HG02938 (cell line): Measurements from ENCODE around the gene THOC6.

Experiments
- ATAC-seq: cut with Tn5 transposase; IDR thresholded peaks from one replicate; pipeline ENCODE4 v1.9.1; 2021; ENCODE audit warnings: mild to moderate bottlenecking, moderate library complexity; ENCODE audit not compliant: unreplicated experiment

THOC6 gene

GRCh38 chr16:3023669-3024478 lies at the start of gene THOC6, which contains the start of gene HCFC1R1:
THOC6 (plus strand) TSS chr16:3024035; CDS start chr16:3024327, 292 bp downstream.
HCFC1R1 (minus strand) TSS chr16:3023942; CDS start chr16:3023941, 1 bp downstream.
- ATAC-seq, result peak; percentile 56

DNA sequence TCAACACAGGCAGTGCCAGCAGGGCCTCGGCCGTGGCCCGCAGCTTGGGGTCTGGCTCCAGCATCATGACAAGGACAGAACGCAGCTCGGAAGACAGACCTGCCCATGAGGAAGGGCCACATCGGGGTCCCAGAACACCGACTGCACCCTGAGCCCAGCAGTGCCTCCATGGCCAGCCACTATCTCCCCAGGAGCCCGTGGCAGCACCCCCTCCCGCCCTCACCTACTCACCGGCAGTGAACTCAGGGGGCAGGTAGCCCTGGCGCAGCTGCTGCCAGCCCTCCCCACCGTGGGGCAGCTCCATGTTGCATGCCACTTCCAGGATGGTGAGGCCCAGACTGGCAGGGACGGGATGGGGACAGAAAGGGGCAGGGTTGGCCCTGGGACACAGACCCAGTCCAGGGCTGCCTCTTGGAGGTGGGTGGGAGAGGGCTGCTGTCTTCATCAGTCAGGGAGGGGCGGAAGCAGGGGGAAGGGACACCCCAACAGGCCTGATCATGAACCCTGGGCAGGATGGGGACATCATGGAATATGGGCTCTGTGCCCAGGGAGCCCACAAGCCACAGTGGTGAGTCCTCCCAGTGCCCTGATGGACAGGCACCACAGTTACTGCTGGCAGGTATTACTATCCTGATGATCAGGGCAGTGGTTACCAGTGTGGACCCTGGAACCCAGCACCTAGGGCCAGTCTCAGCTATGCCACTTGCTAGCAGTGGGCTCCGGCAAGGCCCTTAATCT lies 49.3 kb upstream of the THOC6 start:
- no peak for ATAC-seq

DNA sequence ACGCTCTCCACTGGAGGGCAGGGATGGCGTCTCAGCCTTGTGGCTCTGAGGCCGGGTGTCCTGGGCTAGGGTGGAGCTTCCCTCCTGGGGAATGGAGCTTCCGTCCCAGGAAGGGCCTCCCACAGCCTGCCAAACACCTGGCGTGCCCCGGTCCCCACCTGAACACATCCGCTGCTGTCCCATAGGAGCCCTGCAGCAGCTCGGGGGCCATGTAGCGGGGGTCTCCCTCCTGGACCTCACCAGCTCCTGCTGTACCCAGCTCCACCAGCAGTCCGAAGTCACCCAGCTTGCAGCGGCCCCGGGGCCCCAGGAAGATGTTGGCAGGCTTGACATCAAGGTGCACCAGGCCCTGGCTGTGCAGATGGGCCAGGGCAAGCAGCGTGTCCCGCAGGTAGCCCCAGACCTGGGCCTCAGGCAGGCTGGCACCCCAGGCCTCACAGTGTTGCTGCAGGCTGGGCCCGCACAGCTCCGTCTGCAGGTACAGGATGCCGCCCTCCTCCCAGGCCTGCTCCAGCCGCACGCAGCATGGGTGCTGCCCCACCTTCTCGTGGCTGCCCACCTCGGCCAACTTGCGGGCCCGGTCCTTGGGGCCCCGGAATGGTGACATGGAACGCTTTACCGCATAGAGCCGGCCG lies 48.6 kb upstream of the THOC6 start:
- ATAC-seq, result no peak

GRCh38 chr16:2976201-2976600 lies 47.6 kb upstream of the THOC6 start:
- no peak for ATAC-seq

DNA sequence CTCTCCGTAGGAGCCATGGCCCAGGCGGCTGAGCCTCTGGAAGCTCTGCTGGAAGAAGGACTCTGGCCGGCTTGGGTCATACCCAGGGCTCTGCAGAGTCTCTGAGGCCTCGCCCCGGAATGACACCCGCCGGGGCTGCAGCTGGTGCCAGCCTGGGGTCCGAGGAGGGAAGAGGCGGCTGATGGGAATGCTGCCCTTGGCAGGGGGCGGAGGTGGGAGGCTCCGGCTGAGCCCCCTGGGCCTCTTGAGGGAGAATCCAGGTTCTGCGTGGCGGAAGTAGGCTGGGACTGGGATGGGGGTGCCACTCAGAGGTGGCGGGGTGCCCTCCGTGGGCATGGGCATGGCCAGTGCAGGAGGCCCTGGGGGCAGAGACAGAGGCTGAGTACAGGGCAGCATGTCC lies 47.2 kb upstream of the THOC6 start:
- no peak for ATAC-seq

DNA sequence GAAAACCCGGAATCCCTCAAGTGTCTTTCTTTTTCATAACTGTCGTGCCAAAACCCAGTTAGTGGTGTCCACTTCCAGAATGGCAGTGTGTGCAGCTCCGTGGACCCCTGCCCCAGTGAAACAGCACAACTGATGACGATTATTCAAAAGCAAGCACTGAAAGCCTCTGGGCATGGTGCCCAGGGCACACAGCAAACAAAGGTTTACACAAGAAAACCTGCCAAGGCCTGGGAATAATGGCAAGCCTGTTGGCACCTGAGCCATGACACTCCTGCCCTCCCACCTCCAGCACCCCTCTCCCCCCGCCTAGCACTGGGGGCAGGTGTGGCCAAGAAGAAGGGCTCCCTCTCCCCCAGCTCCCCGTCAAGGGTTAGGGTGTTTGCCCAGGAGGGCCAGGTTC lies 46.4 kb upstream of the THOC6 start:
- ATAC-seq, result no peak

DNA sequence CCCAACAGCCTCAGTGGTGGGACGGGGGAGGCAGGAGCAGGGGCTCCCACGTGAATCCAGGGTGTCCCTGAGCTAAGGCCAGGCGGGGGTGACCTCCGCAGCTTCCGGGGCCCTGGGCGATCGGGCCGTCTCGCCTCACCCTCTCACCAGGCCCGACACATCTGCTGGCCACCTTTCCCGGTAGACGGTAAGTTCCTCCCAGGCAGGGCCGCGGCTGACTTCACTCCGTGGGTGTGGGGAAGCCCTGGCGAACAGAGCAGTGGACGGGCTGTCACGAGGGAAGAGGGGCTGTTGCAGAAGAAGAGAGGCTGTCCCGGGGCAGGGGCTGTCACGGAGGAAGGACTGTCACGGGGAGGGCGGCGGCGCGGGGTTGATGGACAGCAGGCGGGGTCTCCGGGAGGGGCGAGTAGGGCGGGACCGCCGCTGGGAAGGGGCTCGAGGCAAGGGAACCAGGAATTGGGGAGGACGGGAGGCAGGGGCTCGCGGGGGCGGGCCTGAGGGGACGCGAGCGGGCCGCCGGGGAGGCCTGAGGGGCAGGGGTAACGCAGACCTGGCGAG lies 44.1 kb upstream of the THOC6 start:
- peak; percentile 12 for ATAC-seq

- ATAC-seq, result peak; percentile 55
These were observed 43.3 kb upstream of the THOC6 start, which contains the start of gene PKMYT1 for GRCh38 chr16:2980227-2981176. PKMYT1 (minus strand) TSS chr16:2980446; CDS start chr16:2979657, 789 bp downstream.

GRCh38 chr16:2981177-2981898 lies 42.5 kb upstream of the THOC6 start:
- no peak for ATAC-seq

DNA sequence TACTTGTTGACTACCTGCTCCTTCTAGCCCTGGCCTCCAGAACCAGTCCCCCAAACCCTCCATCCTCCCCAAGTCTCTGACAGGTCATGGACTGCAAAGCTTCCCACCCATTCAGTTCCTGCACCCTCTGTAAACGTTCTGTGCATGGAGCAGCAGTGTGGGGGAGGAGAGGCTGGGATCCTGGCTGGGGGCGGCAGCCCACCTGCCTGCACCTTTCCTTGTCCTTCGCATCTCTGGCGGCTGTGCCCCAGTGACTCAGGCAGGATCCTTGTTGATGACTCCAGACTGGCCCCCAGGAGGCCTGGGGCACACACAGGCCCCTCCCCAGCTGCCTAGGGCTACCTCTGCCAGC lies 42.0 kb upstream of the THOC6 start:
- no peak for ATAC-seq

- ATAC-seq, result no peak
These were observed 41.4 kb upstream of the THOC6 start for GRCh38 chr16:2982402-2982801.

GRCh38 chr16:2983706-2984136 lies 40.1 kb upstream of the THOC6 start:
- no peak for ATAC-seq

DNA sequence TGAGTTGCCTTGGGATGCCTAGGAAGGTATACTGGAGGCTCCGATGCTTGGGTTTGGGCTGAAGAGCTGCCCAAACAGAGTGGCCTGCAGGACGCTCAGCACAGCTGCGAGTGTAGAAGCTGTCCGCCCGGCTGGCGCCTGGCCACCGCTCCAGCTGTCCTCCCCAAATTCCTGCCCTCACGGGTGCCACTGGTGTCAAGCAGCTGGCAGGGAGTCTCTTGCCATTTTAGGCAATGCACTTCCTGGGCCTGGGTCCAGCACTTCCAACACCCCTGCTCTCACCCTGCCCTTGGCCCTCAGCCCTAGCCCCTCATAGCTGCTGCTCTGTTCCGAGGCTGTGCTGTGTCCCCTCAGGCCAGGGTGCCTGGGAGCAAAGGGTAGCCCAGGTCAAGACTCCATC lies 38.4 kb upstream of the THOC6 start:
- no peak for ATAC-seq

DNA sequence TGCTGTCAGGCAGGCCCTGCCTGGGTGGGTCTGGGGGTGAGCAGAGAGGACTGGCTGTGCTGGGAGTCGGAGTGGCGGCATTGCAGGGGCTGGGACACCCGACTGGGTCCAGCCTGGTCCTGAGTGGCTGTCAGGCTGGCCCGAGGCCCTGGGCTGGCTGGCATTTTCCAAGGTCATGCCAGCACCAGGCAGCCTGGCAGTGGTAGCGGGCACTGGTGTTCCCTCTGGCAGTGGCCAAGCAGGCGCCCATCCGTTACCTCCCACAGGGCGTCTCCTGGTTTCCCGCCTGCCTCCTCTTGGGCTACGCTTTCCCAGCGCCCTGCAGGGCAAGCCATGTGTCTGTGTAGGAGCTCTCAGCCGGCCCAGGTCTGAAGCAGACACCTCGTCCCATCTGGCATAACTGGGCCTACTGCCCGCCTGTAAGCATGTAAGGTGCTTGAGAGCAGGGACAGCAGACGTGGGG lies 37.9 kb upstream of the THOC6 start:
- ATAC-seq, result no peak

- ATAC-seq, result no peak
These were observed 37.1 kb upstream of the THOC6 start for GRCh38 chr16:2986623-2987188.

DNA sequence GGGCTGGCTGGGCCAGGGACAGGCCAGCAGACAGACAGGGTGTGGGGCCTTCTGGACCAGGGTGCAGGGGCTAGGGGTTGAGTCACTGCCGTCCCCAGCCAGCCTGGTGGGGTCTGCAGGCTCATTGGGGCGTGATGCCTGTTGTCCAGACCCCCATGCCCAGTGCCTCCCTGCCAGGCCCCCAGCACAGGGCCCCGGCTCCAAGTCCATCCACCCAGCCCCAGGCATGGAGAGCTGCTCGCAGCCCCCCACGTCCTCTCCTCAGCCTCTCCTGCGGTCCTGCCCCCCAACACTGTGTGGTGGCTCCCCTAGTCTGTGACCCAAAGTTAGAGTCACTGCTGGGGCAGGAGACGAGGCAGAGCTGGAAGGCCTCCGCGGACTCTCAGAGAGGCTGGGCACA lies 36.5 kb upstream of the THOC6 start:
- ATAC-seq, result no peak

GRCh38 chr16:2987833-2988232 lies 36.0 kb upstream of the THOC6 start:
- ATAC-seq, result no peak

DNA sequence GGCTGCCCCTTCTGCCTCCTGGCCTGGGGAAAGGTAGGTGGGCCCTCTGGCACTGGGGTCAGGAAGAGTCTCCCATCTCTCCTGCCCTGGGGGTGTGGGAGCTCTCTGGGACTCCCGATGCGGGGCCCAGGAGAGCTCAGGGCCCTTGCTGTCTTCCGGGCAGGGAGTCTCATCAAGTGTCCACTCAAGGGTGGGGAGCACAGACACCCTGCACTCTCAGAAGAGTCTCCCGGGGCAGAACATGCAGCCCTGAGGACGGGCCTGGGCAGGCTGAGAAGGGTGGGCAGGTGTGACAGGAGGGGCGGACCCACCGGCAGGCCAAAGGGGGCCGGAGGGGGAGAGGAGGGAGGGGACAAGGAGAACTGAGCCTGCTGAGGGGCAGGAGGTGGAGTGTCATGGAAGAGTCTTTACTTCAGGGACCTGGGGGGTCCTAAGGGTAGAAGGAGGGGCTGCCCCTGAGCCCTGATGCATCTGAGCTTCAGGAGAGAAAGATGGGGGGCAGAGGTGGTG lies 35.2 kb upstream of the THOC6 start:
- no peak for ATAC-seq

DNA sequence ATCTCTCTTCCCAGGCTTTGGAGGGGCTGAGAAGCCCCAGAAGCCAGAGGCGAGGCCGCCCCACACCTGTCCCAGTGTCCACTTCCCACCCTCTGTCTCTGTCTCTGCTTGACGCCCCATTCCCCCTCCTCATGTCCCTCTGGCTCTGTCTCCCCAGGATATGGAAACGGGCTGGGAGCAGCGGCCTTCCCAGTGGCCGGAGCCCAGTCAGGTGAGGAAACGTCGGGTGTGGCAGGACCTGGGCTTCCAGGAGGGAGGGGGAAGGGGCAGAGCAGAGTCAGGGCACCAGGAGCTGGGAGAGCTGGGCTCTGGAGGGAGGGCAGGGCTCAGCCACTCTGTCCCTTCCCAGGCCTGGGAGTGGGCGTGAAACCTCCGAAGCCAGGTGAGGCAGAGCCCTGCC lies 32.9 kb upstream of the THOC6 start:
- ATAC-seq, result no peak
